GM12873 (cell line): Measurements from ENCODE around the gene VNN1.

Source experiments
- TF ChIP-seq, protein P1 (sequence below): IDR thresholded peaks from 2 replicates; pipeline ENCODE4 v1.5.1; 2012; ENCODE audit warnings: low read depth, mild to moderate bottlenecking, moderate library complexity, low read length, control low read depth; ENCODE audit not compliant: insufficient read depth; ENCODE audit errors: missing control alignments

The VNN1 gene

DNA sequence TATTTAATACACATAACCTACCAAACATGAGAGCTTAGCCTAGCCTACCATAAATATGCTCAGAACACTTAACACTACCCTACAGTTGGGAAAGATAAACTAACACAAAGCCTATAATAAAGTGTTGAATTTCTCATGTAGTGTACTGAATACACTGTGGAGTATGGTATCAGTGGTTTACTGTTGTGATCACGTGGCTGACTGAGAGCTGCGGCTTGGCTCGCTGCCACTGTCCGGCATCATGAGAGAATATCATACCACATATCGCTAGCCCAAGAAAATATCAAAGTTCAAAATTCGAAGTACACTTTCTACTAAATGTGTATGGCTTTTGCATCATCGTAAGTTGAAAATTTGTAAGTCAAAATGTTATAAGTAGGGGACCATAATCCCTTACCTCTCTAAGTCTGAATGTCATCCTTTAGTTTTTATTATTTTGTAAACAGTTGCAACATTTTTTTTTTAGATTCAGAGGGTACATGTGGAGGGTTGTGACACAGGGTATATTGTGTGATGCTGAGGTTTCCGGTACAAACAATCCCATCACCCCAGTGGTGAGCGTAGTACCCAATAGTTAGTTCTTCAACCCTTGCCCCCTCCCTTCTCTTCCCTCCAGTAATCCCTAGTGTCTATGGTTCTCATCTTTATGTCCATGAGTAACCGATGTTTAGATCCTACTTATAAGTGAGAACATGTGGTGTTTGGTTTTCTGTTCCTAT lies 40.3 kb downstream of the VNN1 start:
- TF ChIP-seq, protein P1, sequence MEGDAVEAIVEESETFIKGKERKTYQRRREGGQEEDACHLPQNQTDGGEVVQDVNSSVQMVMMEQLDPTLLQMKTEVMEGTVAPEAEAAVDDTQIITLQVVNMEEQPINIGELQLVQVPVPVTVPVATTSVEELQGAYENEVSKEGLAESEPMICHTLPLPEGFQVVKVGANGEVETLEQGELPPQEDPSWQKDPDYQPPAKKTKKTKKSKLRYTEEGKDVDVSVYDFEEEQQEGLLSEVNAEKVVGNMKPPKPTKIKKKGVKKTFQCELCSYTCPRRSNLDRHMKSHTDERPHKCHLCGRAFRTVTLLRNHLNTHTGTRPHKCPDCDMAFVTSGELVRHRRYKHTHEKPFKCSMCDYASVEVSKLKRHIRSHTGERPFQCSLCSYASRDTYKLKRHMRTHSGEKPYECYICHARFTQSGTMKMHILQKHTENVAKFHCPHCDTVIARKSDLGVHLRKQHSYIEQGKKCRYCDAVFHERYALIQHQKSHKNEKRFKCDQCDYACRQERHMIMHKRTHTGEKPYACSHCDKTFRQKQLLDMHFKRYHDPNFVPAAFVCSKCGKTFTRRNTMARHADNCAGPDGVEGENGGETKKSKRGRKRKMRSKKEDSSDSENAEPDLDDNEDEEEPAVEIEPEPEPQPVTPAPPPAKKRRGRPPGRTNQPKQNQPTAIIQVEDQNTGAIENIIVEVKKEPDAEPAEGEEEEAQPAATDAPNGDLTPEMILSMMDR, result no peak

GRCh38 chr6:132671295-132671694 lies 42.6 kb downstream of the VNN1 start:
- TF ChIP-seq, protein P1, result no peak

DNA sequence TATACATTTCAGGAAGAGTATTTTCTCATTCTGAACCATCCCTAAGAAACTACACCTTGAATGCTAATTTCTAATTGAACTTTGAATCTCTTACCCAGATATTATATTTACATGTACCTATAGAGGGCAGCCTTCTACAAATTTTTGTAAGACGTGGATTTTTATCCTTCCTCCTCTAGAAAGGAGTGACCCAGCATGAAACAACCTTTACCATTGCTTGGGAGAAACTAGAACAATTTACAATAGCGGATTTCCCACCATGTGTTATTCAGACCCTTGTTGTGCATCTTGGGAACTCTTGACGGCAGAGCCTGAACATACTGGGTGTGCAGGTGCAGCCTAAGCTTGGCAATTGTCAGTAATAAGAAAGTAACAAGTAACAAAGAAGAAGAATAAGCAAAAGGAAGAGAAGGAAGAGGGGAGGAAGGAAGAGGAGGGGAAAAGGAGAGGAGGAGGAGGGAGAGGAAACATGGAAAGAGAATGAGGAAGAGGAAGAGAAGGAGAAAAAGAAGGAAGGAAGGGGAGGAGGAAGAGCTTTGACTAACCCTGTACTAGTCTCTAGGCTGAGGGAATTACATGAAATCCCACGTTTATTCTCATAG lies 44.1 kb downstream of the VNN1 start:
- TF ChIP-seq, protein P1, result peak; percentile 40

GRCh38 chr6:132666118-132666517 lies 47.7 kb downstream of the VNN1 start:
- TF ChIP-seq, protein P1, result no peak

- TF ChIP-seq, protein P1, result no peak
Observed at GRCh38 chr6:132664309-132665034, 49.4 kb downstream of the VNN1 start.

- TF ChIP-seq, protein P1, result no peak
Observed at GRCh38 chr6:132663661-132664060, 50.2 kb downstream of the VNN1 start.

- TF ChIP-seq, protein P1, result no peak
Observed at GRCh38 chr6:132661906-132662305, 51.9 kb downstream of the VNN1 start.
